OCI-LY3 (cell line): ENCODE measurements around the gene FMO2.

Experiments
- CTCF ChIP-seq: fragments of 200-600, 300-600 bp; sonication (generic); IDR thresholded peaks from 2 replicates; pipeline ENCODE4 v1.5.1; 2014; ENCODE audit warnings: antibody characterized with exemption, low read length, low read depth
- EZH2phosphoT487 ChIP-seq: fragments of 200-600 bp; shearing (Covaris generic); IDR thresholded peaks from 2 replicates; pipeline ENCODE4 v1.6.1; 2018; ENCODE audit warnings: antibody characterized with exemption, mixed run types, low read depth

- no peak for TF ChIP-seq CTCF
- no peak for TF ChIP-seq EZH2phosphoT487
Measured at GRCh38 chr1:171196351-171196750, 11.3 kb downstream of the FMO2 start.
